NCI-H1417 treated with DMSO at 0.1 percent for 48 hours (cell line): ENCODE results near the gene FAM136A.
"Not testable (repeated sequence)": the region's sequence is repeated elsewhere in the genome, so short reads cannot be mapped to it uniquely, and the experiment has no call there.

ENCODE experiments used
- DNase-seq: peaks from one replicate; lab custom pipeline; 2025; lab: John Stamatoyannopoulos, UW

The FAM136A gene

GRCh38 chr2:70297828-70298227 lies 4.0 kb downstream of the FAM136A start:
- DNase-seq: not testable (repeated sequence)

- DNase-seq: no peak
Measured at GRCh38 chr2:70283500-70284191, 18.2 kb downstream of the FAM136A start.

GRCh38 chr2:70282439-70282838 lies 19.4 kb downstream of the FAM136A start:
- DNase-seq: no peak

DNA sequence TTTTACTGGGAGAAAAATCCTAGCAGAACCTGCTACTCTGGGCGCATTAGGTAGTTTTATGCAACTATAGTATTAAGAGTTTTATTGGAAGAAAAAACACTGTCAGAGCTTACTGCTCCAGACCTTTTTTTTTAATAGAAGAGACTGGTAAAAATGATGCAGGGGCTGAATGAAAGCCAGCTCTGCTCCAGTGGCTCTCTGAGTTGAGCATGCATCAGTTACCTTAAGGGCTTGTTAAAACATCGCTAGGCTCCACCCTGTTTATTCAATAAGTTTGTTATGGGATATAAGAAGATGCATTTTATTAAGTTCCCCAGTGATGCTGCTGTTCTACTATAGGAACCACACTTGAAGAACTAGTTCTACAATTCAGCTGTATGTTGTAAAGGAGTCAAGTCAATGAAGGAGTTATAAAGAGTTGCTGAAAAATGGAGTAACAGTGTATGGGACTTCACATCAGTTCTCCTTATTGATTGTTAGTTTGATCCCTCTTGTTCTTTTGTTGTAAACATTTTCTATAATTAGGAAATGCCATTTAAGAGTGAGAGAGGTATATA lies 21.5 kb downstream of the FAM136A start:
- no peak for DNase-seq

DNA sequence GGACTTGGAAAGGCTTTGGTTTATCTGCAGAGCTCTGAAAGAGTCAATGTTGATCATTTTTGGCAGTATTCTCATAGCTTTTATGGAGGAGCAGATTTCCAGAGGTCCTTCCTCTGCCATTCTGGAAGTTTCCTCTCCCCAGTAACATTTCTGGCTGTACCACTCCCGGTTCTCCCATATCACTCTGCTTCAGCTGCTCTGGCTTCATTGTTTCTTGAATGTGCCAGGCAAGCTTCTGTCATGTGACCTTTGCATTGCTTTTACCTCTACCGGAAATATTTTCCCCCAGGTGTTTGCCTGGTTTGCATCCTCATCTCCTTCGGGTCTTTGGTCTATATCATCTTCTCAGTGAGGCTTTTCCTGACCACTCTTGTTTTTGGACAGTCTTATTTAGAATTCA lies 31.5 kb downstream of the FAM136A start:
- DNase-seq: no peak

DNA sequence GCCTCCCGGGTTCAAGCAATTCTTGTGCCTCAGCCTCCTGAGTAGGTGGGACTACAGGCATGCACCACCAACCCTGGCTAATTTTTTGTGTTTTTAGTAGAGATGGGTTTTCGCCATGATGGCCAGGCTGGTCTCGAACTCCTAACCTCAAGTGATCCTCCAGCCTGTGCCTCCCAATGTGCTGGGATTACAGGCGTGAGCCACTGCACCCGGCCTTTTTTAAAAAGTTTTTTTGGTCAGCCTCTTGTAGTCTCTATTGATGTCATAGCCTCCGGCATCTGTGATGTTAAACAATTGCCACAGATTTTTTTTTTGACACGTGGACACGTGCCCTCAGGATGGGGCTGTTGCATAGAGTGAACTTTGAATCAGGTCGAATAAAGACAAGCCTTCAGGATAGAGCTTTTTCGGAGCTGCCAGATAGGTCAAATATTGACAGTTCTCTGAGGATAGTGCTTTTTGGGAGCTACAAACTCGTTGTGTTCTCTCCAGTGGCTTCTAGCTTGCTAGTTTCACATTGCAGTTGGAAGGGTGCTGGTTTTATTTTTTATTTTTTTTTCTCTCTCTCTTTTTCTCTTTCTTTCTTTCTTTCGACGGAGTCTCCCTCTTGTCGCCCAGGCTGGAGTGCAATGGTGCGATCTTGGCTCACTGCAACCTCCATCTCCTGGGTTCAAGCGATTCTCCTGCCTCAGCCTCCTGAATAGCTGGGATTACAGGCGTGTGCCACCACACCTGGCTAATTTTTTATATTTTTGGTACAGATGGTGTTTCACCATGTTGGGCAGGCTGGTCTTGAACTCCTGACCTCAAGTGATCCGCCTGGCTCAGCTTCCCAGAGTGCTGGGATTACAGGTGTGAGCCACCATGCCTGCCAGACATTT lies 32.2 kb downstream of the FAM136A start:
- not testable (repeated sequence) for DNase-seq

DNA sequence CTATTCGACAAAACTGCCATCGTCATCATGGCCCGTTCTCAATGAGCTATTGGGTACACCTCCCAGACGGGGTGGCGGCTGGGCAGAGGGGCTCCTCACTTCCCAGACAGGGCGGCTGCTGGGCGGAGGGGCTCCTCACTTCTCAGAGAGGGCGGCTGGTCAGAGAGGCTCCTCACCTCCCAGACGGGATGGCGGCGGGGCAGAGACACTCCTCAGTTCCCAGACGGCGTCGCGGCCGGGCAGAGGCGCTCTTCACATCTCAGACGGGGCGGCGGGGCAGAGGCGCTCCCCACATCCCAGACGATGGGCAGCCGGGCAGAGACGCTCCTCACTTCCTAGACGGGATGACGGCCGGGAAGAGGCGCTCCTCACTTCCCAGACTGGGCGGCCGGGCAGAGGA lies 34.9 kb downstream of the FAM136A start:
- not testable (repeated sequence) for DNase-seq

DNA sequence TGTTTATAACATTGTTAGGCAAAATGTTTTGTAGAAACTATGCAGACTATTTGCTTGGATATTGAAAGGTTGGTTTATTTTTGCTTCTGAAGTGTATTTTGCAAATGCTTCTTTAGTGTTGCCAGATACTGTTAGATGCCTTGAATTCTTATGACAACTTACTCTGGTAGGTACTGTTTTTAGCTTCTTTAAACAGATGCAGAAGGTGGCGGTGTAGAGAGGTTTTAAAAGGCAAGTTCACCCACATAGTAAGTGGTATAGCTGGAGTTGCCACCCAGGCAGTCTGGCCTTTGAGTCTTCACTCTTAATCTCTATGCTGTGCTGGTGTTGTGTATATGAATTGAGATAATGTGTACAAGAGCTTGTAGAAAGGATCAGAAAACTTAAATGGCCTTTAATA lies 40.4 kb downstream of the FAM136A start:
- no peak for DNase-seq

DNA sequence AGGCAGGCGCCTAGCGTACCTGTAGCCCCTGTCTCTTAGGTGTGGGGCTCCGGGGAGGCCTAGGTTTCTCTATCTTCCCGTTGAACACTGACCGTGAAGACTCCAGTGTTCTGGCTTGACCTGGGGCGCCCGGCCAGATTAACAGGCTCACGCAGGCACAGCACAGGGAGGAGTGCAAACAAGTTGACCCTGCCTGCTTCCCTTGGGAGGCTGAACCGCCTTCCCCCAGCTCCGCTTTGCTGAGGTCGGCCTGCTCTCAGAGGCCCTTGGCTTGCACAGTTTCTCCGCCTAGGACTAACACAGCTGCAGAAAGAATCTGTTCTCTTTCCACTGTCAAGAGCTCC lies 43.4 kb downstream of the FAM136A start:
- DNase-seq: no peak

DNA sequence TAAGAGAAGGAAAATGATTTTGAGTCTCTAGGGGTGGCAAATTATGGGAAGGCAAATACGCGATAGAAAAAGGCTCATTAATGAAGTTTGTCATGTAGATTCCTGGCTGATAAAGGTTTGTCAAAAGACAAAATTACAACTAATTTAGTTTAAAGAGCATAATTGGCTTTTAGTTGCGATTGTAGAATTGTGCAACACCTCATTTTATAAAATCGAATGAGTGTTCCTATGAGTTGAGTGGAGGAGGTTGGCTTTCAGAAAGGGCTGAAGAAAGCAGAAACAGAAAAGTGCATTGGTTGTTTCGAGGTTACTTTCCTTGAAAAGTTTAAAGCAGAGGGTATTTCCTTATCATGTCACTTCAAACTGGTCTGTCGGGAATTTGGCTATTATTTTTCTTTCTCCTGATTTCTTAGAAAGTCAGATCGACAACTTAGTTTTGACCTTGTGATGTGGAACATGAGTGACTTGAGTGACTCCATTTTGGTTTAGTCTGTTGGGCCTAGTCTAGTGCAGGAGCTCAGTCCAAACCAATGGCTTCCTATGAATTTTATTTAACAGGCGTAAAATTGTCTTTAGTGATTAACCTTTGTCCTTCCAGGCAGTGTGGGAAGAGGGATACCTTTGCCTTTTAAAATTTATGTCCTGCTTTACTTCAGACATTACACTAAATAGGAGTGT lies 46.1 kb downstream of the FAM136A start:
- DNase-seq: no peak

DNA sequence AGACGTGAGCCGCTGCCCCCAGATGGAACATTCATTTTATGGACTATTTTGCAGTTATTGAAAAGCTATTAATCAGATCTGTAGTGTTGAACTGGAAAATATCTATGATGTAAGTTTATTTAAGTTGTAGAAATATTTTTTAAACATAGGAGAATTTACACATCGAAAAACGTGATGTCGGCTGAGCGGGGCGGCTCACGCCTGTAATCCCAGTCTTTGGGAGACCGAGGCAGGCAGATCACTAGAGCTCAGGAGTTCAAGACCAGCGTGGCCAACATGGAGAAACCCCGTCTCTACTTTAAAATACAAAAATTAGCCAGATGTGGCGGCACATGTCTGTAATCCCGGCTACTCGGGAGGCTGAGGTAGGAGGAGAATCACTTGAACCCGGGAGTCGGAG lies 51.4 kb downstream of the FAM136A start:
- DNase-seq: no peak

DNA sequence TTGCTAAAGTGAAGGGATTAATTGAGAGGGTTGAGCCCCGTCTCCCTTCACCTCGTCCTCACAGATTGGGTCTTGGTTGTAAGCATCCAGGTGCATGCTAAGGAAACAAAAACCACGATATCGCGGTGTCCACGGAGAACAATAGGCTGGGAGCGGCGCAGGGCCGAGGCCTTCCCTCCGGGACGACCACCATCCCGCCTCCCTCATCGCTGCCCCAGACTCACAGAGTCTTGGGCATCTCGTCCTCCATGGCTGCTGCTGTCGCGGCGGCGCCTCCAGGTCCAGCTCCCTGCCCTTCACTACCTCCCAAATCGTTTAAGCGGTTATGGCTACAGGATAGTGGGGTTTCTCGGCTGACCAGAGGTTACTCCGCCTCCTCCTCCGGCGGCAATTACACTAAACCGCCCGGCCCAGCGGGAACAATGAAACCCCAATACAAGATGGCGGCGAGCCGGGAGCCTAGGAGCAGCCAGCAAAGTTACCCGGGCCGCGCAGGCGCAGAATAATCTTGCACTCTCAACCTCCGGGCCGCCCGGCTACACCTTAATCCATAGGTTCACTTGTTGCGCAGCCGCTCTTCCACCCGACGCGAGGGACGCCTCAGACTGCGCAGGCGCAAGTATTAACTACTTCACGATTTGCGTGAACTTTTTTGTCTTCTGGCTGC lies 53.6 kb downstream of the FAM136A start, which contains the start of gene TIA1:
Gene TIA1, minus strand, starts transcription at position 448 of the 667 bp plus-strand sequence. Its CDS starts 198 bp downstream, at position 250.
- DNase-seq: peak; percentile 99

- DNase-seq: no peak
Measured at GRCh38 chr2:70247364-70248180, 54.3 kb downstream of the FAM136A start.
